Liver (tissue), 9 donors: ENCODE results near the gene IL32. TPM values are rescaled to one million over a fixed set of nuclear protein-coding genes. Genes with fewer than 3 reads are reported as not detected.
A peak's percentile ranks its signal among the peaks of the same experiment; 100 is the strongest.

Experiments used
- DNase-seq: peaks from one replicate; pipeline ENCODE4 v3.0.0-alpha.2; 2017; ENCODE audit warnings: low spot score
- H3K27ac ChIP-seq, 2 donors: one replicate each; pipeline ENCODE4 v1.7.0; 2013; ENCODE audit warnings: inconsistent platforms in 2 of 2, low read length in 2 of 2, control low read depth in 1 of 2, low read depth in 1 of 2, mild to moderate bottlenecking in 1 of 2
- H3K27me3 ChIP-seq, 4 donors: one replicate each; pipeline versions ENCODE4 v1.6.1 to v1.7.0; 2013; ENCODE audit warnings: low read length in 3 of 4, inconsistent platforms in 1 of 4, mild to moderate bottlenecking in 1 of 4, moderate library complexity in 1 of 4; ENCODE audit not compliant: control insufficient read depth in 4 of 4, insufficient read depth in 4 of 4
- H3K36me3 ChIP-seq, 4 donors: one replicate each; pipeline versions ENCODE4 v1.6.1 to v1.7.0; 2013; ENCODE audit warnings: low read length in 3 of 4, mild to moderate bottlenecking in 3 of 4, low read depth in 1 of 4, moderate library complexity in 1 of 4; ENCODE audit not compliant: control insufficient read depth in 4 of 4, insufficient read depth in 3 of 4
- H3K4me1 ChIP-seq, 4 donors: one replicate each; pipeline versions ENCODE4 v1.6.1 to v1.7.0; 2013; ENCODE audit warnings: low read length in 3 of 4, mild to moderate bottlenecking in 3 of 4, moderate library complexity in 1 of 4; ENCODE audit not compliant: control insufficient read depth in 4 of 4, insufficient read depth in 4 of 4
- H3K4me3 ChIP-seq, 3 donors: one replicate each; pipeline versions ENCODE4 v1.6.1 to v1.7.0; 2013; ENCODE audit warnings: low read length in 3 of 3, control low read depth in 1 of 3, low read depth in 1 of 3, mild to moderate bottlenecking in 1 of 3
- H3K9ac ChIP-seq, 2 donors: one replicate each; pipeline ENCODE4 v1.7.0; 2013; ENCODE audit warnings: low read length in 2 of 2, mild to moderate bottlenecking in 2 of 2, moderate library complexity in 2 of 2, control low read depth in 1 of 2, low read depth in 1 of 2
- H3K9me3 ChIP-seq, 4 donors: one replicate each; pipeline versions ENCODE4 v1.6.1 to v1.7.0; 2013; ENCODE audit warnings: low read length in 3 of 4; ENCODE audit not compliant: control insufficient read depth in 4 of 4
- ATF3 ChIP-seq: IDR thresholded peaks from 2 replicates; pipeline ENCODE4 v1.6.1; 2016; ENCODE audit warnings: antibody characterized with exemption
- CTCF ChIP-seq: fragments of 150-350 bp; IDR thresholded peaks from 2 replicates; pipeline ENCODE4 v1.5.1; 2017; ENCODE audit warnings: improper control_type of control experiment, low read depth, low read length; ENCODE audit not compliant: missing input control
- EGR1 ChIP-seq, 2 donors: IDR thresholded peaks; 2 replicates each; pipeline ENCODE4 v1.6.1; 2016 to 2018; ENCODE audit warnings: antibody characterized with exemption in 2 of 2, low read depth in 2 of 2
- FOXA1 ChIP-seq: IDR thresholded peaks from 2 replicates; pipeline ENCODE4 v1.6.1; 2016; ENCODE audit warnings: antibody characterized with exemption
- FOXA2 ChIP-seq: IDR thresholded peaks from 2 replicates; pipeline ENCODE4 v1.6.1; 2016; ENCODE audit warnings: antibody characterized with exemption
- GABPA ChIP-seq, 2 donors: IDR thresholded peaks in 1 of 2; conservative IDR thresholded peaks in 1 of 2; 2 replicates each; pipeline ENCODE4 v1.6.1; 2016; ENCODE audit warnings: antibody characterized with exemption in 2 of 2, mild to moderate bottlenecking in 1 of 2, moderate library complexity in 1 of 2
- HNF4G ChIP-seq: IDR thresholded peaks from 2 replicates; pipeline ENCODE4 v1.6.1; 2016; ENCODE audit warnings: antibody characterized with exemption
- JUND ChIP-seq, 2 donors: IDR thresholded peaks; 2 replicates each; pipeline ENCODE4 v1.6.1; 2016; ENCODE audit warnings: antibody characterized with exemption in 2 of 2
- MAX ChIP-seq: IDR thresholded peaks from 2 replicates; pipeline ENCODE4 v1.6.1; 2016; ENCODE audit warnings: antibody characterized with exemption
- RAD21 ChIP-seq, 2 donors: IDR thresholded peaks; 2 replicates each; pipeline ENCODE4 v1.6.1; 2016; ENCODE audit warnings: antibody characterized with exemption in 2 of 2, mild to moderate bottlenecking in 2 of 2
- REST ChIP-seq: IDR thresholded peaks from 2 replicates; pipeline ENCODE4 v1.6.1; 2016; ENCODE audit warnings: antibody characterized with exemption, mild to moderate bottlenecking
- RXRA ChIP-seq, 2 donors: IDR thresholded peaks; 2 replicates each; pipeline ENCODE4 v1.6.1; 2017 to 2018; ENCODE audit warnings: antibody characterized with exemption in 2 of 2, mild to moderate bottlenecking in 1 of 2
- SP1 ChIP-seq: IDR thresholded peaks from 2 replicates; pipeline ENCODE4 v1.6.1; 2018; ENCODE audit warnings: antibody characterized with exemption, mild to moderate bottlenecking
- TAF1 ChIP-seq: conservative IDR thresholded peaks from 2 replicates; pipeline ENCODE4 v1.6.1; 2016; ENCODE audit warnings: antibody characterized with exemption, mild to moderate bottlenecking
- YY1 ChIP-seq: IDR thresholded peaks from 2 replicates; pipeline ENCODE4 v1.6.1; 2016; ENCODE audit warnings: antibody characterized with exemption, mild to moderate bottlenecking
- ZBTB33 ChIP-seq: IDR thresholded peaks from 2 replicates; pipeline ENCODE4 v1.6.1; 2016; ENCODE audit warnings: antibody characterized with exemption
- WGBS: extraction: QIAGEN DNeasy Blood & Tissue Kit; methylation state at CpG from one replicate; pipeline ENCODE4 v1.1.7; 2013; 5-methylcytosine and 5-hydroxymethylcytosine counted together
- polyA plus RNA-seq, 2 donors: library from polyadenylated mRNA; stranded (reverse) in 1 of 2; unstranded in 1 of 2; fragments of 200-250 nt in 1 of 2; fragments of >200 nt in 1 of 2; fragmentation: Nextera tagmentation in 1 of 2; extraction: Ambion mirVana in 1 of 2; gene quantifications; one replicate each; pipeline versions ENCODE4 v1.2.1 to v1.2.3, GENCODE V29; 2013 to 2015
- total RNA-seq, 2 donors: library from RNA; depleted of rRNA; stranded (reverse); fragments of >200 nt; gene quantifications; one replicate each; pipeline ENCODE4 v1.2.3, GENCODE V29; 2014
- donor health status: healthy.
- donor health status: healthy.
- donor health status: healthy.
- donor health status: healthy.
- donor health status: healthy.

Gene IL32
- total and polyA plus RNA-seq, 4 donors, result 8.6 to 328 (median 196) TPM

GRCh38 chr16:3038256-3038655, 27.2 kb upstream of the IL32 start:
- no peak for TF ChIP-seq HNF4G
- peak; percentile 76 for TF ChIP-seq ATF3
- H3K4me3 ChIP-seq, result no peak overlapping the region
- peaks cover 0 to 8% (median 5%) of the 10 kb centered on the region in 4 donors for H3K27me3 ChIP-seq
- H3K27ac ChIP-seq, result no peak overlapping the region
- H3K9me3 ChIP-seq, result no peaks in the 10 kb centered on the region
- 22% methylated on average over 11 of the region's 11 CpGs for WGBS
- H3K9ac ChIP-seq, result no peak overlapping the region
- H3K36me3 ChIP-seq, result no peaks in the 10 kb centered on the region
- no peak for DNase-seq
- H3K4me1 ChIP-seq, result peaks cover 0 to 4% (median 0%) of the 10 kb centered on the region in 4 donors

GRCh38 chr16:3038896-3039295, 26.5 kb upstream of the IL32 start:
- H3K36me3 ChIP-seq, result no peaks in the 10 kb centered on the region
- no peak overlapping the region for H3K27ac ChIP-seq
- H3K9me3 ChIP-seq, result no peaks in the 10 kb centered on the region
- H3K9ac ChIP-seq, result no peak overlapping the region
- H3K27me3 ChIP-seq, result peaks cover 0 to 8% (median 7%) of the 10 kb centered on the region in 4 donors
- no peak overlapping the region for H3K4me3 ChIP-seq
- WGBS, result 73% methylated on average over 5 of the region's 5 CpGs
- peaks cover 0 to 4% (median 0%) of the 10 kb centered on the region in 4 donors for H3K4me1 ChIP-seq
- DNase-seq, result no peak
- TF ChIP-seq SP1 (no peak), JUND (IDR thresholded peaks at IDR 0.05) (no peak), TAF1 (no peak), YY1 (no peak), MAX (no peak), ZBTB33 (no peak), FOXA1 (no peak), REST (no peak), HNF4G (no peak), CTCF (no peak), EGR1 (IDR thresholded peaks at IDR 0.05; ENCODE audit: low read depth in 2 of 2) (no peak), RXRA (IDR thresholded peaks at IDR 0.05) (no peak), FOXA2 (no peak), GABPA (IDR thresholded peaks at IDR 0.05 in 1 of 2, conservative IDR thresholded peaks at IDR 0.05 in 1 of 2) (no peak), RAD21 (IDR thresholded peaks at IDR 0.05) (no peak)
